ENCODE results near the gene CRHR1. TPM values are rescaled to one million over a fixed set of nuclear protein-coding genes. Genes with fewer than 3 reads are reported as not detected.

CRHR1 gene
- total RNA-seq, 1 donor from 2014 or later = not detected

DNA sequence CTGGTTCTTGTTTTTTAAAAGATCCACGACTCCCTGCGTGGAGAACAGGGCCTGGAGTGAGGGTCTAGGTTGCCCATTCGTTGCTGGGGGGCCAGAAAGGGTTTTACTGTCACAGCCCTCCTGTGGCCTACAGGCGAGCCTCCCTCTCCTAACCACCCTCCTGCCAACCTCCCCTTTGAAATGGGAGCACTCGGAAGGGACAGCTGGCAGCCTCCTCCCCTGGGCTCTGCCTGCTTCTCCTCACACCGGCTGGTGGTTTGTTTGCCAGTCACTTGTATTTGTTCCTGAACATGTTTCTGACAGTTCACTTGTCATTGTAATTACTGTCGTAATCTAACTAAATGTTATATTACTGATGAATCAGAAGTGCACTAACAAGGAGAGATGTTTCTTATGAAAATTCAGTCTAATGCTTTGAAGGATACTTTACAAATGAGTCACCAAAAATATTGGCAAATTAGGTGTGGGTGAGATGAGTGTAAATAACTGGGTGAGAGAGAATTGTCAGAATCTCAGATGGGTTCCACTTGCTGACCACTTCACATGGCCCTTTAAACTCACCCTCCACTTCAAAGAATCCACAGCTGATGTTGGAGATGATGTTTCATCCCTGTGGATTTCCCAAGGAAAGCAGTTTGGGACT is 57.9 kb downstream of the CRHR1 start:
- TF ChIP-seq, protein P1, sequence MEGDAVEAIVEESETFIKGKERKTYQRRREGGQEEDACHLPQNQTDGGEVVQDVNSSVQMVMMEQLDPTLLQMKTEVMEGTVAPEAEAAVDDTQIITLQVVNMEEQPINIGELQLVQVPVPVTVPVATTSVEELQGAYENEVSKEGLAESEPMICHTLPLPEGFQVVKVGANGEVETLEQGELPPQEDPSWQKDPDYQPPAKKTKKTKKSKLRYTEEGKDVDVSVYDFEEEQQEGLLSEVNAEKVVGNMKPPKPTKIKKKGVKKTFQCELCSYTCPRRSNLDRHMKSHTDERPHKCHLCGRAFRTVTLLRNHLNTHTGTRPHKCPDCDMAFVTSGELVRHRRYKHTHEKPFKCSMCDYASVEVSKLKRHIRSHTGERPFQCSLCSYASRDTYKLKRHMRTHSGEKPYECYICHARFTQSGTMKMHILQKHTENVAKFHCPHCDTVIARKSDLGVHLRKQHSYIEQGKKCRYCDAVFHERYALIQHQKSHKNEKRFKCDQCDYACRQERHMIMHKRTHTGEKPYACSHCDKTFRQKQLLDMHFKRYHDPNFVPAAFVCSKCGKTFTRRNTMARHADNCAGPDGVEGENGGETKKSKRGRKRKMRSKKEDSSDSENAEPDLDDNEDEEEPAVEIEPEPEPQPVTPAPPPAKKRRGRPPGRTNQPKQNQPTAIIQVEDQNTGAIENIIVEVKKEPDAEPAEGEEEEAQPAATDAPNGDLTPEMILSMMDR (conservative IDR thresholded peaks at IDR 0.05; ENCODE audit: low read depth, low read length) = no peak
- no peak for DNase-seq (ENCODE audit: low read depth)
- no peak overlapping the region for H3K4me3 ChIP-seq (ENCODE audit: low read depth, low read length)

DNA sequence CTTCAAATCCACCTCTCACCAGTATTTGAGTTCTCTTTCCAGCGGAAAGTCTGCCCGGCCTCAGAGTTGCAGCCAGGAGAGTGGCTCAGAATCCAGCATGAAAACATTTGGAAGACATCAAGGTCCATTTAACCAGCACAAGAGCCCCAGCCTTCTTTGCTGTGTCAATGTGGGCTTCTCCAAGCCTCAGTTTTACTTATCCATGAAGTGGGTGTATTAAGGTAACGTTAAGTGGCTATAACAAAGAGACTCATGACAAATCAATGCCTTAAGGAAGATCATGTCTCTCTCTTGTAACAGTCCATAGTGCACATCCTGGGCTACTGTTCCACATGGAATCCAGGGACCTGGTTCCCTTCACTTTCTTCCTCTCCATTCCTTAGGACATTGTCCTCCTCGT is 59.6 kb downstream of the CRHR1 start:
- H3K4me3 ChIP-seq (ENCODE audit: low read depth, low read length) = no peak overlapping the region
- TF ChIP-seq, protein P1 (conservative IDR thresholded peaks at IDR 0.05; ENCODE audit: low read depth, low read length) = no peak

DNA sequence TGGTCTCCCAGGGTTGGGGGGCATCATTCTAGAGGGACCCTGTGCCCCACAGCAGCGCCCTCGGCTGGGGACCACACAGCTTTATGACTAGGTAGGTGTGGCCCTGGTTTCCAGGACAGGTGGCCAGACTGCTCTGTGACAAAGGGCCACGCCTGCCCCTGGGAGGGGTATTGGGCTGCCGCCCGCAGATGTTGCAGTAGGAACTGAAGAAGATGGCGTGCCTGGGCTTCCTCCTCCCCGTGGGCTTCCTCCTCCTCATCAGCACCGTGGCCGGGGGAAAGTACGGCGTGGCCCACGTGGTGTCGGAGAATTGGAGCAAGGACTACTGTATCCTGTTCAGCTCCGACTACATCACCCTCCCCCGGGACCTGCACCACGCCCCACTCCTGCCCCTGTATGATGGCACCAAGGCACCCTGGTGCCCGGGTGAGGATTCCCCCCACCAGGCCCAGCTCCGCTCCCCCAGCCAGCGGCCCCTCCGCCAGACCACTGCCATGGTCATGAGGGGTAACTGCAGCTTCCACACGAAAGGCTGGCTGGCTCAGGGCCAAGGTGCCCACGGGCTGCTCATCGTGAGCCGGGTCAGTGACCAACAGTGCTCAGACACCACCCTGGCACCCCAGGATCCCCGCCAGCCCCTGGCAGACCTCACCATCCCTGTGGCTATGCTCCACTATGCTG is 60.7 kb downstream of the CRHR1 start, which contains the start of gene SPPL2C:
Gene SPPL2C (plus strand): TSS at position 187 of the 681 bp plus-strand sequence. CDS start 26 bp downstream, at position 213.
- H3K4me3 ChIP-seq (ENCODE audit: low read depth, low read length) = no peak within 1 kb of the TSS
- TF ChIP-seq, protein P1 (conservative IDR thresholded peaks at IDR 0.05; ENCODE audit: low read depth, low read length) = no peak
- no peak for DNase-seq (ENCODE audit: low read depth)

More for the DNA sequence above, 59.6 kb downstream of the CRHR1 start:
- no peak for DNase-seq (ENCODE audit: low read depth)

DNA sequence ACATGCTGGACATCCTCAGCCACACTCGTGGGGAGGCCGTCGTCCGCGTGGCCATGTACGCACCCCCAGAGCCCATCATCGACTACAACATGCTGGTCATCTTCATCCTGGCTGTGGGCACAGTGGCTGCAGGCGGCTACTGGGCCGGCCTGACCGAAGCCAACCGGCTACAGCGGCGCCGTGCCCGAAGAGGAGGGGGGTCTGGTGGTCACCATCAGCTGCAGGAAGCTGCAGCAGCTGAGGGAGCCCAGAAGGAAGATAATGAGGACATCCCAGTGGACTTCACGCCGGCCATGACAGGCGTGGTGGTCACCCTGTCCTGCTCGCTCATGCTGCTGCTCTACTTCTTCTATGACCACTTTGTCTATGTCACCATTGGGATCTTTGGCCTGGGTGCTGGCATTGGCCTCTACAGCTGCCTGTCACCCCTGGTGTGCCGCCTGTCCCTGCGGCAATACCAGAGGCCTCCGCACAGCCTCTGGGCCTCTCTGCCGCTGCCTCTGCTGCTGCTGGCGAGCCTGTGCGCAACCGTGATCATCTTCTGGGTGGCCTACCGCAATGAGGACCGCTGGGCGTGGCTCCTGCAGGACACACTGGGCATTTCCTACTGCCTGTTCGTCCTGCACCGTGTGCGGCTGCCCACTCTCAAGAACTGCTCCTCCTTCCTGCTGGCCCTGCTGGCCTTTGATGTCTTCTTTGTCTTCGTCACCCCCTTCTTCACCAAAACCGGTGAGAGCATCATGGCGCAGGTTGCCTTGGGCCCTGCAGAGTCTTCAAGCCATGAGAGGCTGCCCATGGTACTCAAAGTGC is 61.5 kb downstream of the CRHR1 start:
- DNase-seq (ENCODE audit: low read depth) = no peak
- H3K4me3 ChIP-seq (ENCODE audit: low read depth, low read length) = no peak overlapping the region
- TF ChIP-seq, protein P1 (conservative IDR thresholded peaks at IDR 0.05; ENCODE audit: low read depth, low read length) = no peak

DNA sequence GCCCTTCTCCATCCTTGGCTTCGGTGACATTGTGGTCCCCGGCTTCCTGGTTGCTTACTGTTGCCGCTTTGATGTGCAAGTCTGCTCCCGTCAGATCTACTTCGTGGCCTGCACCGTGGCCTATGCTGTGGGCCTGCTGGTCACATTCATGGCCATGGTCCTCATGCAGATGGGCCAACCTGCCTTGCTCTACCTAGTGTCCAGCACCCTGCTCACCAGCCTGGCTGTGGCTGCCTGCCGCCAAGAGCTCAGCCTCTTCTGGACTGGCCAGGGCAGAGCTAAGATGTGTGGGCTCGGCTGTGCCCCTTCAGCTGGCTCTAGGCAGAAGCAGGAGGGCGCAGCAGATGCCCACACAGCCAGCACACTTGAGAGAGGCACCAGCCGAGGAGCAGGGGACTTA is 62.1 kb downstream of the CRHR1 start:
- TF ChIP-seq, protein P1 (conservative IDR thresholded peaks at IDR 0.05; ENCODE audit: low read depth, low read length) = no peak
- no peak for DNase-seq (ENCODE audit: low read depth)
- no peak overlapping the region for H3K4me3 ChIP-seq (ENCODE audit: low read depth, low read length)

DNA sequence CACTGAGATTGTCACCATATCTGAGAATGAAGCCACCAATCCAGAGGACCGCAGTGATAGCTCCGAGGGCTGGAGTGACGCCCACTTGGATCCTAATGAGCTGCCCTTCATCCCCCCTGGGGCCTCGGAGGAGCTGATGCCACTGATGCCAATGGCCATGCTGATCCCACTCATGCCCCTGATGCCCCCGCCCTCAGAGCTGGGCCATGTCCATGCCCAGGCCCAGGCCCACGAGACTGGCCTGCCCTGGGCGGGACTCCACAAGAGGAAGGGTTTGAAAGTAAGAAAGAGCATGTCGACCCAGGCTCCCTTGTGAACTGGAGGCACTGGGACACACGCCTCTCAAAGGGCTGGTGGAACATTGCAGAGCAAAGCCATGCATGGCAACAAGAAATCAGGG is 62.5 kb downstream of the CRHR1 start:
- H3K4me3 ChIP-seq (ENCODE audit: low read depth, low read length) = no peak overlapping the region
- TF ChIP-seq, protein P1 (conservative IDR thresholded peaks at IDR 0.05; ENCODE audit: low read depth, low read length) = no peak
- DNase-seq (ENCODE audit: low read depth) = no peak
